GM21360 (cell line): Measurements from ENCODE around the gene SPRED2.
A peak's percentile ranks its signal among the peaks of the same experiment; 100 is the strongest.

Experiments used
- ATAC-seq: cut with Tn5 transposase; IDR thresholded peaks from one replicate; pipeline ENCODE4 v1.9.1; 2021; ENCODE audit warnings: mild to moderate bottlenecking, moderate library complexity; ENCODE audit not compliant: unreplicated experiment

SPRED2 gene

GRCh38 chr2:65316072-65316471 is 116.3 kb downstream of the SPRED2 start:
- no peak for ATAC-seq

- ATAC-seq, result no peak
These were observed 117.5 kb downstream of the SPRED2 start for GRCh38 chr2:65314801-65315441.

GRCh38 chr2:65313954-65314256 is 118.5 kb downstream of the SPRED2 start:
- ATAC-seq, result no peak

GRCh38 chr2:65313126-65313953 is 119.1 kb downstream of the SPRED2 start:
- no peak for ATAC-seq

DNA sequence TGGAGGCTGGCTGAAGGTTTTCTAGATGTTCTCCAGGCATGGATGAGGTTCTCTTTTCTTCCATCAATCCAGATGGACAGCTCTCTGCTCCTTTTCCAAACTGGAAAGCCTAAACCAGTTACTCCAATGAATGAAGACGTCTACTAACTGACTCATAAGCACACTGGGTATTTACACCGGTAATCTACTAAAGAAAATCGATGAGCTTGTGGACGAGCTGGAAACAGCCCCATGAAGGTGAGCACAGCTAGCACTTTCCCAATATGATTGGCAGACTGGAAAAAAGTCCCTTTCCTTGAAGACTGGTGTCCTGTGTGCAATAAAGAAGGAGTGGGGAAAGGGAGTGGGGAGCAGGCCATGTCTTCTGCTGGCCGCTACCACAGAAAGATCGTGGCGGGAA is 120.8 kb downstream of the SPRED2 start:
- ATAC-seq, result no peak

GRCh38 chr2:65311049-65311448 is 121.3 kb downstream of the SPRED2 start:
- no peak for ATAC-seq

DNA sequence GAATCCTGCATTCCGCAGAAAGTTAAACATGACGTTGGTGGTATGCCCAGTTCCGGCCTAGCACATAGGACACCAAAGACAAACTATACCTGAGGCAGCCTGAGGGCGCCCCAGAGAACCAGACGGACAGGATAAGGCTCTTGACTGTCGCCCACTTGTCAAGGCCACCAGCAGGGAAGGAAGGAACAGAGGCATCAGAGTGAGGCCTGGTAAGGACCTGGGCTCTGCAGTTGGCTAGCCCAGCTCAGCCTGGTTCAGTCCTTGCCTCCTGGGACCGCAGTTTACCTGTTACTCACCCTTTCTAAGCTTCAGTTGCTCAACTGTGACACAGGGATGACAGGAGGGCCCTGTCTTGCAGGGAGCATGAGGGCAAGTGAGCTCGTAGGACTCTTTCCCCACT is 122.7 kb downstream of the SPRED2 start:
- ATAC-seq, result no peak

- no peak for ATAC-seq
These were observed 126.5 kb downstream of the SPRED2 start for GRCh38 chr2:65305934-65306333.

DNA sequence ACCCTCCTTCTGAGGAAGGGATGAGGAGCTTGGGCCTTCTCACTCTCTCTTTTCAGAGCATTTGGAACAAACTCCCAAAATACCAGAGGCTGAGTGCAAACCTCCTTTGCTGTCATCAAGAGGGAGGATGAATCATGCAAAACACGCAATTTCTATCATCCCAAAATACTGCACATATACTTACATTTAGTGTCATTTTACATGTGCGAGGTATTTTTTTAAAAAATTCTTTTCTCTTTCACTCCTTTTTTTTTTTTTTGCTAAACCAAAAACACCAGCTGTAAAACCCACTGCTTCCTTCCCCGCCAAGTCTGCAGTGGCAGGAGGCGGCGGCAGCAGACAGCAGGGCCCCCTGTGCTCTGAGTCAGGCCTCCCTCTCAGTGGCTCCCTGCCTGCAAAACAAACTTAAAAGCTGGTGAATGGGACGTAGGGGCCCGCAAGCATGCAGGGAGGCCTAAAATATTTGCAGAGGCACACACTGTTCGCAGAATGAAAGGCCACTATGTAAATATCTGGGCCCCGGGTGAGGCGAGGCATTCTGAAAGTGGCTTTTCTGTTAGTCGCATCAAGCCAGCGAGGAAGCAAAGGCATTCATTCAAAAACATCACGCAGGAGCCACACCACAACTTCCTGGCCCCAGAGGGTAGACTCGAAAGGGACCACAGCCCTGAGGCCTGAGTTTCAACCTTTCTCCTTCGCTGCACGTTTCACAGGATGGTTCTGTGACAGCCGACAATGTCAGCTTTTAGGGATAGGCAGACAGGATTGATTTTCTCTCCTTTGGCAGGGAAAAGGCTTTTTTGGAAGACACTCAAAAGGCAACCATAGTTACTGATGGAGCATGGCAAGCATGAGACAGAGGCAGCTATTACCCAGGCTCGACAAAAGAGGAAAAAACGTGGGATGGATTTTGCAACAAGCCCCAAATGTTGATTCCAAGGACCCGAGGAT is 131.4 kb downstream of the SPRED2 start:
- peak; percentile 90 for ATAC-seq

DNA sequence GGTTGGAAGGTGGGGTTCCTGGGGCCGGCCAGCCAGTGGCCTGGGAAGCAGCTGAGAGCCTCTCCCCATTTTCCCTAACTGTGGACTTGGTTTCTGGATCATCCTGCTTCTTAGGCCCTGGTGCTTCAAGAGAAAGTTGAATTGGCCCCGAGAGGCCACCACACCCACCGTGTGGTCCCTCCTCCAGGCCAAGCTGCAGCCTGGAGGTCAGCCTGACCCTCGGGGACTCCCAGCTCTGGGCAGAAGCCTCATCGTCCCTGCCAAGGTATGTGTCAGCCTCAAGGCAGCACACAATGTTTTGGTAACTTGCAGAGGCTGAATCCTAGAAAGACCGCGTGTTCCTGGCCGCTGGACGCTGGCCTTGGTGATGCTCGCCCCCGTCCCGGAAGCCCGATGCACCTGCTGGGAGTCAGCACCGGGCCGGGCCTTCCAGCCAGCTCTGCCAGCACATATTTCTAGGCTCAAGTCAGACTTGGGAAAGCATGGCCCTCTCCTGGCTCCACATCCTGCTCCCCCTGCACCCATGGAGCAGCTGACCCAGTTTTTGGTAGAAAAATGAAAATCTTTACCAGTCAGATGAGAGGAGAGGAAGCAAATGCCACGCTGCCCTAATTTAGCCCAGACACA is 132.2 kb downstream of the SPRED2 start:
- no peak for ATAC-seq

- no peak for ATAC-seq
These were observed 133.2 kb downstream of the SPRED2 start for GRCh38 chr2:65299246-65299645.

- ATAC-seq, result no peak
These were observed 134.3 kb downstream of the SPRED2 start for GRCh38 chr2:65298089-65298488.

DNA sequence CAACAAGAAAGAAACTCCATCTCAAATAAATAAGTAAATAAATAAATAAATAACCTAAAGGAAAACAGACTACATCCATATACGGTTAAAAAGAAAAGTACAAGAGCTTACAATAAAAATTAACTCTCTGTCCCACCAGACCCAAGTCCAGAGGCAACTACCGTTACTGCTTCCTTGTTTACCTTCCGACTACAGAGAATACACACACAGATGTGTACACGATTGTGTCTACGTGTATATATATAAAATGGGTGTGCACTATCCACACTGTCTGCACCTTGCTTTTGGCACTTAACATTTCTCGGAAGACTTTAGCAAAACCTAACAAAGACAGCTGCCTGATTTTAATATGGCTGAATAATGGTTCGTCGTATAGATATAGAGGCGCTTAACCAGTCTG is 134.9 kb downstream of the SPRED2 start:
- ATAC-seq, result no peak

GRCh38 chr2:65296971-65297370 is 135.4 kb downstream of the SPRED2 start:
- ATAC-seq, result no peak

GRCh38 chr2:65294701-65295100 is 137.7 kb downstream of the SPRED2 start:
- ATAC-seq, result no peak

DNA sequence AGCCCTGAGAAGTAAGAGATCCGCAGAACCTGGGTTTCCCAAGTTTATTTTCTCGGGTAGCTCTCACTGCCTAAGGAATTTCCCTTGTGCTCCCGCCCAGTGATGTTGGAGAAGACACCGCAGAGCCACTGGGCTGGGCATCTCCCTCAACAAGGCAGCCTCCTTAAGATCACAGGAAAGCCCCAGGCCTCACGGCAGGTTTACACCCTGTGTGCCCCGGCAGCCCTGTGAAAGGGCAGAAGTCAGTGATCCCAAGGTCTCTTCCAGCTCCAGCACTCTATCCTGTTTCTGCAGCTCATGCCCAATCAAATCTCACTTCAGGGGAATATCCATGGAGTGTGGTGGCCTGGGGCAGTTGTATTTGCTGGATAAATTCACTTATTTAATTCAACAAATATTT is 138.3 kb downstream of the SPRED2 start:
- no peak for ATAC-seq

DNA sequence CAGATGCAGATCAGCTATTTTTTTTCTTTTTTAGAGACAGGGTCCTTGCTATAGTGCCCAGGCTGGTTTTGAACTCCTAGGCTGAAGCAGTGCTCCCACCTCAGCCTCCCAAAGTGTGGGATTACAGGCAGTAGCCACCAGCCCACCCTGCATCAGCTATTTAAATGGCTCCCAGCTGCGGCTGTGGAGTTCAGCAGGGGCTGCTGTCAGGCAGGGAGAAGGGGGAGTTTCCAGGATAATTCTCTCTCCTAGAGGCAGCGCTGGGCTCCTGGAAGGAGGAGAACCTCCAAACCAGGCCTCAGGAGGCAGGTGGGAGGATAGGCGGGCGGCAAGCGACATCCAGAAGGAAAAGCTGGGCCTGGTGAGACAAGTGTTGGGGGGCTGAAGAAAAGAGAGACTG is 139.0 kb downstream of the SPRED2 start:
- no peak for ATAC-seq

- no peak for ATAC-seq
These were observed 139.9 kb downstream of the SPRED2 start for GRCh38 chr2:65292461-65293011.

- no peak for ATAC-seq
These were observed 140.3 kb downstream of the SPRED2 start for GRCh38 chr2:65292106-65292400.

GRCh38 chr2:65291216-65292105 is 140.9 kb downstream of the SPRED2 start:
- ATAC-seq, result no peak
